HL-60 (cell line): Measurements from ENCODE around the gene PPP5C.

ENCODE experiments used
- POLR2AphosphoS5 ChIP-seq: IDR thresholded peaks from 2 replicates; pipeline ENCODE4 v1.6.1; 2012; ENCODE audit warnings: low read depth
- SPI1 ChIP-seq: IDR thresholded peaks from 2 replicates; pipeline ENCODE4 v1.6.1; 2012; ENCODE audit warnings: low read depth, mild to moderate bottlenecking, borderline replicate concordance
- TF ChIP-seq, protein P1 (sequence below): IDR thresholded peaks from one replicate; pipeline ENCODE4 v1.5.1; 2011; ENCODE audit warnings: low read length, control low read depth, inconsistent platforms; ENCODE audit not compliant: insufficient read depth
- TF ChIP-seq, protein P2 (sequence below): IDR thresholded peaks from 2 replicates; pipeline ENCODE4 v1.6.1; 2012; ENCODE audit warnings: low read depth; ENCODE audit not compliant: insufficient replicate concordance

DNA sequence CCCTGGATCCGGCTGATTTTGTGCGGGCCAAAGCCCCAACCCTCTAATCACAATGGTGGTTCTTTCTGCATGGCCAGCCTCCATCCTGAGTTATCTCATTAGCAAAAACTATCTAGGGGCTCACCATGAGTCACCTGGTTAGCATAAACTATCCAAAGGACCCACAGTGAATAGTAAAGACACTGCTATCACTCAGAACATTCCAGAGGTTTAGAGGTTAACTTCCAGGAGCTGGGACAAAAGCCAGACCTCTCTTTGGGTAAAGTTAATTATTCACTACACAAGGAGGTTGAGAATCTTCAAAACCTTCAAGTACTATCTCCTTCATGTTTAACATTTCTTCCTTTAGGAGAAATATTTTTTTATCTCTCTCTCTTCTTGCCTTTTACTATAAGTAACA, 18.8 kb upstream of the PPP5C start:
- TF ChIP-seq, protein P1, sequence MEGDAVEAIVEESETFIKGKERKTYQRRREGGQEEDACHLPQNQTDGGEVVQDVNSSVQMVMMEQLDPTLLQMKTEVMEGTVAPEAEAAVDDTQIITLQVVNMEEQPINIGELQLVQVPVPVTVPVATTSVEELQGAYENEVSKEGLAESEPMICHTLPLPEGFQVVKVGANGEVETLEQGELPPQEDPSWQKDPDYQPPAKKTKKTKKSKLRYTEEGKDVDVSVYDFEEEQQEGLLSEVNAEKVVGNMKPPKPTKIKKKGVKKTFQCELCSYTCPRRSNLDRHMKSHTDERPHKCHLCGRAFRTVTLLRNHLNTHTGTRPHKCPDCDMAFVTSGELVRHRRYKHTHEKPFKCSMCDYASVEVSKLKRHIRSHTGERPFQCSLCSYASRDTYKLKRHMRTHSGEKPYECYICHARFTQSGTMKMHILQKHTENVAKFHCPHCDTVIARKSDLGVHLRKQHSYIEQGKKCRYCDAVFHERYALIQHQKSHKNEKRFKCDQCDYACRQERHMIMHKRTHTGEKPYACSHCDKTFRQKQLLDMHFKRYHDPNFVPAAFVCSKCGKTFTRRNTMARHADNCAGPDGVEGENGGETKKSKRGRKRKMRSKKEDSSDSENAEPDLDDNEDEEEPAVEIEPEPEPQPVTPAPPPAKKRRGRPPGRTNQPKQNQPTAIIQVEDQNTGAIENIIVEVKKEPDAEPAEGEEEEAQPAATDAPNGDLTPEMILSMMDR = no peak
- TF ChIP-seq POLR2AphosphoS5 = no peak
- TF ChIP-seq, protein P2, sequence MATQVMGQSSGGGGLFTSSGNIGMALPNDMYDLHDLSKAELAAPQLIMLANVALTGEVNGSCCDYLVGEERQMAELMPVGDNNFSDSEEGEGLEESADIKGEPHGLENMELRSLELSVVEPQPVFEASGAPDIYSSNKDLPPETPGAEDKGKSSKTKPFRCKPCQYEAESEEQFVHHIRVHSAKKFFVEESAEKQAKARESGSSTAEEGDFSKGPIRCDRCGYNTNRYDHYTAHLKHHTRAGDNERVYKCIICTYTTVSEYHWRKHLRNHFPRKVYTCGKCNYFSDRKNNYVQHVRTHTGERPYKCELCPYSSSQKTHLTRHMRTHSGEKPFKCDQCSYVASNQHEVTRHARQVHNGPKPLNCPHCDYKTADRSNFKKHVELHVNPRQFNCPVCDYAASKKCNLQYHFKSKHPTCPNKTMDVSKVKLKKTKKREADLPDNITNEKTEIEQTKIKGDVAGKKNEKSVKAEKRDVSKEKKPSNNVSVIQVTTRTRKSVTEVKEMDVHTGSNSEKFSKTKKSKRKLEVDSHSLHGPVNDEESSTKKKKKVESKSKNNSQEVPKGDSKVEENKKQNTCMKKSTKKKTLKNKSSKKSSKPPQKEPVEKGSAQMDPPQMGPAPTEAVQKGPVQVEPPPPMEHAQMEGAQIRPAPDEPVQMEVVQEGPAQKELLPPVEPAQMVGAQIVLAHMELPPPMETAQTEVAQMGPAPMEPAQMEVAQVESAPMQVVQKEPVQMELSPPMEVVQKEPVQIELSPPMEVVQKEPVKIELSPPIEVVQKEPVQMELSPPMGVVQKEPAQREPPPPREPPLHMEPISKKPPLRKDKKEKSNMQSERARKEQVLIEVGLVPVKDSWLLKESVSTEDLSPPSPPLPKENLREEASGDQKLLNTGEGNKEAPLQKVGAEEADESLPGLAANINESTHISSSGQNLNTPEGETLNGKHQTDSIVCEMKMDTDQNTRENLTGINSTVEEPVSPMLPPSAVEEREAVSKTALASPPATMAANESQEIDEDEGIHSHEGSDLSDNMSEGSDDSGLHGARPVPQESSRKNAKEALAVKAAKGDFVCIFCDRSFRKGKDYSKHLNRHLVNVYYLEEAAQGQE = no peak
- no peak for TF ChIP-seq SPI1
